K562 (cell line): ENCODE measurements around the gene MED15. TPM values are rescaled to one million over a fixed set of nuclear protein-coding genes. Genes with fewer than 3 reads are reported as not detected.

ENCODE experiments used
- CBFA2T3 ChIP-seq: fragments of 450-650 bp; IDR thresholded peaks from 2 replicates; pipeline ENCODE4 v1.6.1; 2017
- CBFB ChIP-seq: sonication (generic); formaldehyde crosslinking; IDR thresholded peaks from 2 replicates; pipeline ENCODE4 v1.4.0; 2020; ENCODE audit warnings: mild to moderate bottlenecking, missing genetic modification reagents
- GATAD2A ChIP-seq: fragments of 450-650 bp; IDR thresholded peaks from 2 replicates; pipeline ENCODE4 v1.6.1; 2017
- GATAD2B ChIP-seq: fragments of 450-650 bp; IDR thresholded peaks from 2 replicates; pipeline ENCODE4 v1.6.1; 2017; ENCODE audit warnings: mild to moderate bottlenecking, borderline replicate concordance
- HDAC3 ChIP-seq: fragments of 450-650 bp; IDR thresholded peaks from 2 replicates; pipeline ENCODE4 v1.6.1; 2018; ENCODE audit warnings: borderline replicate concordance, mild to moderate bottlenecking, moderate library complexity; ENCODE audit not compliant: partially characterized antibody
- HDGF ChIP-seq: fragments of 450-650 bp; IDR thresholded peaks from 2 replicates; pipeline ENCODE4 v1.6.1; 2016
- MTA2 ChIP-seq: fragments of 450-650 bp; IDR thresholded peaks from 2 replicates; pipeline ENCODE4 v1.6.1; 2016; ENCODE audit warnings: low read depth
- NR2C2 ChIP-seq, 2 experiments: fragments of 200-800 bp in 1 of 2; sonication (Bioruptor generic) in 1 of 2; sonication (generic) in 1 of 2; formaldehyde crosslinking in 1 of 2; IDR thresholded peaks; 2 replicates each; pipeline versions ENCODE4 v1.6.1 to v1.8.0; 2016 to 2022; ENCODE audit warnings: mild to moderate bottlenecking in 1 of 2, missing compliant biosample characterization in 1 of 2, missing genetic modification characterization in 1 of 2, missing genetic modification reagents in 1 of 2
- PHB ChIP-seq: fragments of 250-450 bp; sonication (Bioruptor Pico); IDR thresholded peaks from 2 replicates; pipeline ENCODE4 v1.5.0; 2021
- POLR2AphosphoS5 ChIP-seq: IDR thresholded peaks from 2 replicates; pipeline ENCODE4 v1.6.1; 2011; ENCODE audit warnings: mild to moderate bottlenecking, low read depth, low read length, moderate library complexity; ENCODE audit not compliant: control insufficient read depth, insufficient read depth
- RERE ChIP-seq: sonication (generic); formaldehyde crosslinking; IDR thresholded peaks from 2 replicates; pipeline ENCODE4 v1.8.0; 2023; ENCODE audit warnings: missing genetic modification reagents, mild to moderate bottlenecking, borderline replicate concordance
- ZNF232 ChIP-seq: sonication (generic); formaldehyde crosslinking; IDR thresholded peaks from 2 replicates; pipeline ENCODE4 v1.8.0; 2022; ENCODE audit warnings: mild to moderate bottlenecking, missing genetic modification reagents
- ZNF24 ChIP-seq: fragments of 450-650 bp; IDR thresholded peaks from 2 replicates; pipeline ENCODE4 v1.6.1; 2016
- ZNF583 ChIP-seq: fragments of 250-450 bp; sonication (Bioruptor Pico); IDR thresholded peaks from 2 replicates; pipeline ENCODE4 v1.4.0; 2020
- ZNF586 ChIP-seq: fragments of 450-650 bp; formaldehyde crosslinking; conservative IDR thresholded peaks from 2 replicates; pipeline ENCODE4 v1.4.0; 2020; ENCODE audit warnings: mild to moderate bottlenecking, moderate library complexity
- ZNF609 ChIP-seq: sonication (generic); formaldehyde crosslinking; IDR thresholded peaks from 2 replicates; pipeline ENCODE4 v1.8.1; 2023; ENCODE audit warnings: missing genetic modification reagents, mild to moderate bottlenecking, borderline replicate concordance
- polyA plus RNA-seq, 8 experiments: library from polyadenylated mRNA; depleted of rRNA in 4 of 8; stranded (reverse) in 5 of 8; unstranded in 3 of 8; fragments of >200 nt; fragmentation: Nextera tagmentation in 2 of 8; fragmentation: Illumina TruSeq in 1 of 8; extraction: Ambion mirVana in 2 of 8; extraction: Trizol in 1 of 8; gene quantifications; 2 replicates each; pipeline versions ENCODE4 v1.2.1 to v1.2.3, GENCODE V29; 2011 to 2014; ENCODE audit warnings: inconsistent platforms in 1 of 8, missing spikeins in 1 of 8
- total RNA-seq, 7 experiments: library from RNA; depleted of rRNA in 6 of 7; stranded (reverse); fragments of >200 nt in 6 of 7; fragmentation: Illumina TruSeq in 2 of 7; extraction: Trizol in 2 of 7; gene quantifications; 2 replicates each; pipeline versions ENCODE4 v1.2.1 to v1.2.3, GENCODE V29; 2011 to 2021; ENCODE audit warnings: low replicate concordance in 1 of 7

MED15 gene
- total and polyA plus RNA-seq, 9 of the 15 experiments (the other 6 are each of a cell fraction or from before 2014, with no cell fraction given), result 4.0 to 271 (median 60.1) TPM

GRCh38 chr22:20581503-20582170 is 74.2 kb downstream of the MED15 start (continued):
- no peak for TF ChIP-seq MTA2
- TF ChIP-seq ZNF24, result no peak
- TF ChIP-seq HDAC3, result no peak
- TF ChIP-seq POLR2AphosphoS5, result peak; percentile 72; the same call in 1 of the 2 replicates
- TF ChIP-seq CBFB (CRISPR knock-in tag), result no peak
- no peak for TF ChIP-seq HDGF
- TF ChIP-seq CBFA2T3, result peak; percentile 71
- no peak for TF ChIP-seq ZNF586 (CRISPR knock-in tag)
- TF ChIP-seq GATAD2A, result no peak
- no peak for TF ChIP-seq ZNF232 (CRISPR knock-in tag)
- TF ChIP-seq PHB (CRISPR knock-in tag), result 0 out of 2 replicates have a peak, but pooled peaks have one; percentile 5
- TF ChIP-seq GATAD2B, result no peak
- TF ChIP-seq RERE (CRISPR knock-in tag), result 0 out of 2 replicates have a peak, but pooled peaks have one; percentile 22
- TF ChIP-seq ZNF583 (CRISPR knock-in tag), result no peak
- no peak for TF ChIP-seq ZNF609 (CRISPR knock-in tag)
- TF ChIP-seq NR2C2 (CRISPR knock-in tag; IDR thresholded peaks at IDR 0.05), result 0 out of 2 replicates have a peak, but pooled peaks have one; percentile 10
- no peak for TF ChIP-seq NR2C2 (tag; IDR thresholded peaks at IDR 0.05)
